HEK293 (cell line): ENCODE results near the gene COL18A1.

Experiments
- KLF10 ChIP-seq: fragments of 450-650 bp; IDR thresholded peaks from 2 replicates; pipeline ENCODE4 v1.5.1; 2018; ENCODE audit warnings: missing biosample characterization, mild to moderate bottlenecking, missing genetic modification characterization
- ZNF133 ChIP-seq: fragments of 450-650 bp; formaldehyde crosslinking; IDR thresholded peaks from 2 replicates; pipeline ENCODE4 v1.5.1; 2016; ENCODE audit warnings: missing biosample characterization, missing genetic modification characterization
- ZNF76 ChIP-seq: fragments of 450-650 bp; formaldehyde crosslinking; IDR thresholded peaks from 2 replicates; pipeline ENCODE4; 2016; ENCODE audit warnings: low read depth, missing biosample characterization, missing genetic modification characterization, borderline replicate concordance
- ZNF843 ChIP-seq: fragments of 450-650 bp; formaldehyde crosslinking; IDR thresholded peaks from 2 replicates; pipeline ENCODE4 v1.5.1; 2016; ENCODE audit warnings: missing biosample characterization, missing genetic modification characterization
- TF ChIP-seq, protein P1 (sequence below): fragments of 450-650 bp; formaldehyde crosslinking; IDR thresholded peaks from 2 replicates; pipeline ENCODE4 v1.5.1; 2016; ENCODE audit warnings: missing biosample characterization, missing genetic modification characterization

DNA sequence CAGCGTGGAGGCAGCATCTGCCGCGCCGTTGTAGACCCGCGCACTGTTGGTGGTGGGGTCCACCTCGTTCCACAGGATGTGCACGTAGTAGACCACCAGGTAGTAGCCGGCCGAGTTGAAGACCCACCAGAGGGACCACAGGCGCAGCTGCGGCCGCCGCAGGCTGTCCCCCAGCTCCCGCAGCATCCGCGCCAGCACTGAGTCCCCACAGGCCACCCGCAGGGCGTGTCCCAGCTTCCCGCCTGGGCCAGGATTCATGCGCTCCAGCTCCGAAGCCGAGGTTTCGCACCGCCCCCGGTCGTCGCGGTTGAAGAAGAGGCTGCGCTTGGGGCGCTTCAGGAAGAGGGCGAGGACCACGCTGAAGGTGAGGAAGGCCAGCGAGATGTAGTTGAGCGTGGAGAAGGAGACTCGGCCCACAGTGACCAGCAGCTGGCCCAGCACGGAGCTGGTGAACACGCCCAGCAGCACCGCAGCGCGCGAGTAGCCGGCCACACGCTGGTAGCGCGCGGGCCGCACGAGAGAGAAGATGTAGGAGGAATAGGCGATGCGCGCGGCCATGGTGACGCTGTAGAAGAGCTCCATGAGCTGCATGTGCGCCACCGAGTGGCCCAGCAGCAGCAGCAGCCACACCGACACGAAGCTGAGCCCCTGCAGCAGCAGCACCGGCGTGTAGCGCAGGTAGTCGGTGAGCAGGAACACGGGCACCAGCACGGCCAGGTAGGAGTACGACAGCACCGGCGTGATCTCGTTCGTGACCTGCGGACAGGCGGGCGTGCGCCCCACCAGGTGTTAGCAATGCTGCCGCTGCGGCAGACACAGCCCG is 126.6 kb downstream of the COL18A1 start:
- no peak for TF ChIP-seq ZNF76
- TF ChIP-seq, protein P1, sequence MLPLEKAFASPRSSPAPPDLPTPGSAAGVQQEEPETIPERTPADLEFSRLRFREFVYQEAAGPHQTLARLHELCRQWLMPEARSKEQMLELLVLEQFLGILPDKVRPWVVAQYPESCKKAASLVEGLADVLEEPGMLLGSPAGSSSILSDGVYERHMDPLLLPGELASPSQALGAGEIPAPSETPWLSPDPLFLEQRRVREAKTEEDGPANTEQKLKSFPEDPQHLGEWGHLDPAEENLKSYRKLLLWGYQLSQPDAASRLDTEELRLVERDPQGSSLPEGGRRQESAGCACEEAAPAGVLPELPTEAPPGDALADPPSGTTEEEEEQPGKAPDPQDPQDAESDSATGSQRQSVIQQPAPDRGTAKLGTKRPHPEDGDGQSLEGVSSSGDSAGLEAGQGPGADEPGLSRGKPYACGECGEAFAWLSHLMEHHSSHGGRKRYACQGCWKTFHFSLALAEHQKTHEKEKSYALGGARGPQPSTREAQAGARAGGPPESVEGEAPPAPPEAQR (tag by site-specific recombination) = no peak
- no peak for TF ChIP-seq ZNF133 (tag by site-specific recombination)
- TF ChIP-seq ZNF843 (tag by site-specific recombination) = no peak
- no peak for TF ChIP-seq KLF10
